Endodermal cell (in vitro differentiated cells): ENCODE data around the gene COX19. TPM values are rescaled to one million over a fixed set of nuclear protein-coding genes. Genes with fewer than 3 reads are reported as not detected.

Source experiments
- DNase-seq: peaks from one replicate; pipeline ENCODE4 v3.0.0-alpha.2; 2017
- H3K27ac ChIP-seq: 2 replicates; pipeline ENCODE4 v1.5.1; 2013; ENCODE audit warnings: mild to moderate bottlenecking, low read depth, low read length, moderate library complexity
- H3K27me3 ChIP-seq: 2 replicates; pipeline ENCODE4 v1.6.1; 2013; ENCODE audit warnings: mild to moderate bottlenecking, low read length, moderate library complexity; ENCODE audit not compliant: insufficient read depth, control insufficient read depth, poor library complexity, severe bottlenecking
- H3K36me3 ChIP-seq: 2 replicates; pipeline ENCODE4 v1.7.0; 2013; ENCODE audit warnings: mild to moderate bottlenecking, low read length, moderate library complexity; ENCODE audit not compliant: control insufficient read depth, insufficient read depth
- H3K4me1 ChIP-seq: one replicate; pipeline ENCODE4 v1.7.0; 2013; ENCODE audit warnings: low read length; ENCODE audit not compliant: control insufficient read depth, insufficient read depth
- H3K4me3 ChIP-seq: 2 replicates; pipeline ENCODE4 v1.5.1; 2013; ENCODE audit warnings: mild to moderate bottlenecking, low read length, moderate library complexity
- H3K9ac ChIP-seq: 2 replicates; pipeline ENCODE4 v1.6.1; 2013; ENCODE audit warnings: mild to moderate bottlenecking, low read length, moderate library complexity; ENCODE audit not compliant: poor library complexity, severe bottlenecking; ENCODE audit errors: extremely low read depth
- H3K9me3 ChIP-seq: 2 replicates; pipeline ENCODE4 v1.6.1; 2013; ENCODE audit warnings: mild to moderate bottlenecking, low read length, moderate library complexity; ENCODE audit not compliant: control insufficient read depth
- H3K27ac Mint-ChIP-seq: 2 replicates; pipeline ENCODE4 v1.8.0; 2020; ENCODE audit warnings: mixed read lengths
- H3K27me3 Mint-ChIP-seq: 2 replicates; pipeline ENCODE4 v1.8.0; 2021; ENCODE audit warnings: mild to moderate bottlenecking, mixed read lengths; ENCODE audit not compliant: insufficient read depth
- H3K36me3 Mint-ChIP-seq: 2 replicates; pipeline ENCODE4 v1.8.0; 2020; ENCODE audit warnings: low read depth, mixed read lengths
- H3K4me1 Mint-ChIP-seq: 2 replicates; pipeline ENCODE4 v1.8.0; 2020; ENCODE audit warnings: mixed read lengths
- H3K4me3 Mint-ChIP-seq: 2 replicates; pipeline ENCODE4 v1.8.0; 2020; ENCODE audit warnings: mild to moderate bottlenecking, moderate library complexity, mixed read lengths
- H3K9me3 Mint-ChIP-seq: 2 replicates; pipeline ENCODE4 v1.8.0; 2020; ENCODE audit warnings: mild to moderate bottlenecking, mixed read lengths
- CTCF ChIP-seq: fragments of 200-600 bp; sonication (generic); conservative IDR thresholded peaks from 2 replicates; pipeline ENCODE4 v1.5.0; 2021; ENCODE audit warnings: antibody characterized with exemption, mild to moderate bottlenecking
- WGBS, 2 experiments: methylation state at CpG; one replicate each; pipeline versions ENCODE4 v1.1.5 to v1.1.7; 2013; ENCODE audit warnings: missing lambda C conversion rate in 2 of 2, mixed read lengths in 1 of 2; ENCODE audit not compliant: insufficient coverage in 1 of 2, insufficient read length in 1 of 2; 5-methylcytosine and 5-hydroxymethylcytosine counted together
- total RNA-seq, 2 donors: library from RNA; stranded (reverse); fragmentation: NEBNext Ultra II Directional in 1 of 2; extraction: Animal tissue kit (Norgen Biotek cat#: 25700) in 1 of 2; gene quantifications; 2 replicates in 1 of 2; 3 replicates in 1 of 2; pipeline ENCODE4 v1.2.1, GENCODE V29; 2021

The COX19 gene
- total RNA-seq, 2 donors from 2014 or later, result 15.0 to 18.5 TPM

- no peak overlapping the region for H3K27ac ChIP-seq
- H3K9me3 ChIP-seq, result no peaks in the 10 kb centered on the region
- H3K4me1 ChIP-seq, result peaks cover 2% of the 10 kb centered on the region
- H3K4me3 Mint-ChIP-seq, result no peak overlapping the region
- no peak overlapping the region for H3K4me3 ChIP-seq
- TF ChIP-seq CTCF, result no peak
- WGBS, 2 experiments, result 94% methylated on average over 11 to 15 of the region's 15 CpGs
- H3K4me1 Mint-ChIP-seq, result no peaks in the 10 kb centered on the region
- DNase-seq, result no peak
- no peak overlapping the region for H3K9ac ChIP-seq
- H3K27me3 Mint-ChIP-seq, result no peaks in the 10 kb centered on the region
- H3K9me3 Mint-ChIP-seq, result no peaks in the 10 kb centered on the region
- no peaks in the 10 kb centered on the region for H3K27me3 ChIP-seq
- H3K36me3 Mint-ChIP-seq, result no peaks in the 10 kb centered on the region
- H3K36me3 ChIP-seq, result no peaks in the 10 kb centered on the region
- H3K27ac Mint-ChIP-seq, result no peak overlapping the region
Observed at GRCh38 chr7:921071-921461, 54.3 kb downstream of the COX19 start.

- Mint-ChIP-seq H3K4me1 (no peaks in the 10 kb centered on the region), H3K27me3 (no peaks in the 10 kb centered on the region), H3K4me3 (no peak overlapping the region), H3K27ac (no peak overlapping the region), H3K36me3 (no peaks in the 10 kb centered on the region), H3K9me3 (no peaks in the 10 kb centered on the region)
- Histone ChIP-seq H3K27me3 (no peaks in the 10 kb centered on the region), H3K9me3 (no peaks in the 10 kb centered on the region), H3K27ac (no peak overlapping the region), H3K9ac (no peak overlapping the region), H3K4me3 (no peak overlapping the region), H3K4me1 (peaks cover 2% of the 10 kb centered on the region), H3K36me3 (no peaks in the 10 kb centered on the region)
- DNase-seq, result no peak
- 91 to 95% methylated on average over 21 to 40 of the region's 40 CpGs for WGBS, 2 experiments
- no peak for TF ChIP-seq CTCF
Observed at GRCh38 chr7:920351-921070, 54.8 kb downstream of the COX19 start.

DNA sequence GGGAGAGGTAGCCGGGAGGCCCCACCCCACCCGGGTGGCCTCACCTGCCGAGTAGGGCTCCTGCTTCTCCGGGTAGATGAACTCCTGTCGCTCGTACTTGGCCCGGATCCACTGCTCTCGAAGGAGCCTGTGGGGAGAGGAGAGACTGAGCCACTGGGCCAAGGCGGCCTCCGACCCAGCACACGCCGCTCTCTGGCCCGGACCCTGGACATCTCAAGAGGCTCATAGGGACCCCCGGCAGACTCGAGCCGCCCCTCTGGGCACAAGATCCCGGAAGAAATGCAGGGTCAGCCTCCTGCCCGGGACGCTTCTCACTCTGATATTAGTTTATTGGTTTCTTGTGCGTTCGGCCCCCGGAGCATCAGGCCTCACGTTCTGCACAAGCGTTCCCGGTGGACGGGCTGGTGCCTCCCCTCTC, 55.4 kb downstream of the COX19 start:
- H3K27me3 ChIP-seq, result no peaks in the 10 kb centered on the region
- 93 to 96% methylated on average over 15 to 26 of the region's 26 CpGs for WGBS, 2 experiments
- H3K9me3 ChIP-seq, result no peaks in the 10 kb centered on the region
- no peak for DNase-seq
- TF ChIP-seq CTCF, result no peak
- no peak overlapping the region for H3K4me3 Mint-ChIP-seq
- H3K36me3 ChIP-seq, result no peaks in the 10 kb centered on the region
- no peaks in the 10 kb centered on the region for H3K36me3 Mint-ChIP-seq
- H3K9me3 Mint-ChIP-seq, result no peaks in the 10 kb centered on the region
- no peaks in the 10 kb centered on the region for H3K4me1 Mint-ChIP-seq
- no peaks in the 10 kb centered on the region for H3K27me3 Mint-ChIP-seq
- peaks cover 2% of the 10 kb centered on the region for H3K4me1 ChIP-seq
- H3K4me3 ChIP-seq, result no peak overlapping the region
- no peak overlapping the region for H3K27ac Mint-ChIP-seq
- no peak overlapping the region for H3K27ac ChIP-seq
- no peak overlapping the region for H3K9ac ChIP-seq
